GM12875 (cell line): Measurements from ENCODE around the gene ADCYAP1R1.

ENCODE experiments used
- H3K4me3 ChIP-seq: one replicate; pipeline ENCODE4 v1.5.1; 2011; ENCODE audit warnings: low read depth, low read length, control low read depth
- CTCF ChIP-seq: IDR thresholded peaks from 2 replicates; pipeline ENCODE4 v1.5.1; 2011; ENCODE audit warnings: low read depth, mild to moderate bottlenecking, control low read depth, inconsistent platforms, low read length, moderate library complexity, borderline replicate concordance; ENCODE audit not compliant: insufficient read depth

ADCYAP1R1 gene

DNA sequence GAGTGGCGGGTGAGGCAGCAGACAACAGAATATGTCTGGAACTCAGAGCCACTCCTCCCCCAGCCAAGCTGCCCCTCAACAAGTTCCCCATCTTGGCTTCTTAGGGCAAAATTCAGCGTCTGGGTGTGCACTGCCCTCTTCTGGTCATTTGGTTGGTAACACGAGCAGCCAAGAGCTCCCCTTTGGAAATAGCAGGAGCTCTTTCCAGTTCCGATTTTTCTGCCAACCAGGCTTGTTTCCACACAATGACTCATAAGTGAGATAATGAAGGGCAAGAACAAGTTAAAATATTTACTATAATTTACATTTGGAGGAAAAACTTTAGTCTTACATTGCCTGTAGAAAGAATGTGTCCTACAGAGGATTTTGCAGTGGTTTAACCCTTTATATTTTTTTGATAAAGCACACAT is 70.5 kb downstream of the ADCYAP1R1 start:
- H3K4me3 ChIP-seq = no peak overlapping the region
- peak; percentile 79 for TF ChIP-seq CTCF

- no peak for TF ChIP-seq CTCF
- no peak overlapping the region for H3K4me3 ChIP-seq
These were observed 71.2 kb downstream of the ADCYAP1R1 start for GRCh38 chr7:31123321-31123720.

DNA sequence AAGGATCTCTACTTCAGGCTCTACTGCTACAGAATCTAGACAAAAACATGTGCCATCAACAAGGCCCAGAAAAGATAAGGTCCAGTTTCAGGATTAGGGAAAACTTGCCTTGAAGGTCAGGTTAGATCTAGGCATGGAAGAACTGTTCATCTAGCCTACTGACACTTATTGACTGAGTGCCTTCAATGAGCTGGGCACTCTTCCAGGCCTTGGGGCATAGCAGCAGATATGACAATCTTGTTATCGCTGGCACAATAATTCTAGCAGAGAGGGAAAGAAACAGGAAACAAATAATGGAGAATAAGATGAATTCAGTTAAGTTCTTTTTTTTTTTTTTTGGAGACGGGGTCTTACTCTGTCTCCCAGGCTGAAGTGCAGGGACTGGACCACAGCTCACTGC is 71.6 kb downstream of the ADCYAP1R1 start:
- no peak for TF ChIP-seq CTCF
- H3K4me3 ChIP-seq = no peak overlapping the region

- H3K4me3 ChIP-seq = no peak overlapping the region
- TF ChIP-seq CTCF = no peak
These were observed 73.1 kb downstream of the ADCYAP1R1 start for GRCh38 chr7:31125171-31125570.

DNA sequence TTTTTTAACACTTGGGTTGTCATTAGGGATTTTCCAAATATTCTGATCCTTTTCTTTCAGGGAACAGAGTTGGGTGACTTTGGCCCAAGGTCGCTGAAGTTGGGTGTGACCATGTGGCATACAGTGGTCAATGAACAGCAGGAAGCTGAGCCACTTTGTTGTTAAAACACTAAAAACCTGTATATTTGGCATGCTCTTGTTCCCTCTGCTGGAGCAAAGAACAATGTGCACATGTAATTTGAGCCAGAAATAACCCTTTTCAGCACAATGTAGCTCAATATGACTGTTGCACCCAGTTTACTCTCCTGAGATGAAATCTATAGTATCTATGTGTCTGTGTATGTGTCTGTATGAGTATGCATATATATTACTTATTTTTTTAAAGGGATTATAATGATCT is 74.9 kb downstream of the ADCYAP1R1 start:
- TF ChIP-seq CTCF = no peak
- no peak overlapping the region for H3K4me3 ChIP-seq

GRCh38 chr7:31129067-31129466 is 77.0 kb downstream of the ADCYAP1R1 start:
- no peak overlapping the region for H3K4me3 ChIP-seq
- TF ChIP-seq CTCF = 0 out of 2 replicates have a peak, but pooled peaks have one; percentile 6

DNA sequence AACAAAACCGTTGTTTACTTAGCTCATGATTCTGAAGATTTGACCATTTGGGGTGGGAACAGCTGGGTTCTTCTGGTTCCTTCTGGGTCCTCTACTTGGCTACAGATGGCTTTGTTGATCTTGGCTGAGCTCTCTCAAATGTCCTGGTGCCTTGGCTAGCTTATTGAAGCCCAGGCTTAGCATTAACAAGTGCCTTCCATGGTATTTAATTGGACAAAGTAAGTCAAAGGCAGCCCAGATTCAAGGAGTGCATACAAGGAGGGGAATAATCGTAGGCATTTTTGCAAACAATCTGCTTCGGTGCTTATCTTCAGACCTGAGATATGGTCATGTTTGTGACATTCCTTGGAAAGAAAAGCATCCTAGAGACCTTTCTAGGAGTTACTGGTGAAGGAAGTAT is 81.4 kb downstream of the ADCYAP1R1 start:
- no peak overlapping the region for H3K4me3 ChIP-seq
- TF ChIP-seq CTCF = no peak
